Liver (tissue), 9 donors: Measurements from ENCODE around the gene SLC30A10. TPM values are rescaled to one million over a fixed set of nuclear protein-coding genes. Genes with fewer than 3 reads are reported as not detected.

ENCODE experiments used
- DNase-seq: peaks from one replicate; pipeline ENCODE4 v3.0.0-alpha.2; 2017; ENCODE audit warnings: low spot score
- H3K27ac ChIP-seq, 2 donors: one replicate each; pipeline ENCODE4 v1.7.0; 2013; ENCODE audit warnings: inconsistent platforms in 2 of 2, low read length in 2 of 2, control low read depth in 1 of 2, low read depth in 1 of 2, mild to moderate bottlenecking in 1 of 2
- H3K27me3 ChIP-seq, 4 donors: one replicate each; pipeline versions ENCODE4 v1.6.1 to v1.7.0; 2013; ENCODE audit warnings: low read length in 3 of 4, inconsistent platforms in 1 of 4, mild to moderate bottlenecking in 1 of 4, moderate library complexity in 1 of 4; ENCODE audit not compliant: control insufficient read depth in 4 of 4, insufficient read depth in 4 of 4
- H3K36me3 ChIP-seq, 4 donors: one replicate each; pipeline versions ENCODE4 v1.6.1 to v1.7.0; 2013; ENCODE audit warnings: low read length in 3 of 4, mild to moderate bottlenecking in 3 of 4, low read depth in 1 of 4, moderate library complexity in 1 of 4; ENCODE audit not compliant: control insufficient read depth in 4 of 4, insufficient read depth in 3 of 4
- H3K4me1 ChIP-seq, 4 donors: one replicate each; pipeline versions ENCODE4 v1.6.1 to v1.7.0; 2013; ENCODE audit warnings: low read length in 3 of 4, mild to moderate bottlenecking in 3 of 4, moderate library complexity in 1 of 4; ENCODE audit not compliant: control insufficient read depth in 4 of 4, insufficient read depth in 4 of 4
- H3K4me3 ChIP-seq, 3 donors: one replicate each; pipeline versions ENCODE4 v1.6.1 to v1.7.0; 2013; ENCODE audit warnings: low read length in 3 of 3, control low read depth in 1 of 3, low read depth in 1 of 3, mild to moderate bottlenecking in 1 of 3
- H3K9ac ChIP-seq, 2 donors: one replicate each; pipeline ENCODE4 v1.7.0; 2013; ENCODE audit warnings: low read length in 2 of 2, mild to moderate bottlenecking in 2 of 2, moderate library complexity in 2 of 2, control low read depth in 1 of 2, low read depth in 1 of 2
- H3K9me3 ChIP-seq, 4 donors: one replicate each; pipeline versions ENCODE4 v1.6.1 to v1.7.0; 2013; ENCODE audit warnings: low read length in 3 of 4; ENCODE audit not compliant: control insufficient read depth in 4 of 4
- ATF3 ChIP-seq: IDR thresholded peaks from 2 replicates; pipeline ENCODE4 v1.6.1; 2016; ENCODE audit warnings: antibody characterized with exemption
- CTCF ChIP-seq: fragments of 150-350 bp; IDR thresholded peaks from 2 replicates; pipeline ENCODE4 v1.5.1; 2017; ENCODE audit warnings: improper control_type of control experiment, low read depth, low read length; ENCODE audit not compliant: missing input control
- EGR1 ChIP-seq, 2 donors: IDR thresholded peaks; 2 replicates each; pipeline ENCODE4 v1.6.1; 2016 to 2018; ENCODE audit warnings: antibody characterized with exemption in 2 of 2, low read depth in 2 of 2
- FOXA2 ChIP-seq: IDR thresholded peaks from 2 replicates; pipeline ENCODE4 v1.6.1; 2016; ENCODE audit warnings: antibody characterized with exemption
- GABPA ChIP-seq, 2 donors: IDR thresholded peaks in 1 of 2; conservative IDR thresholded peaks in 1 of 2; 2 replicates each; pipeline ENCODE4 v1.6.1; 2016; ENCODE audit warnings: antibody characterized with exemption in 2 of 2, mild to moderate bottlenecking in 1 of 2, moderate library complexity in 1 of 2
- HNF4G ChIP-seq: IDR thresholded peaks from 2 replicates; pipeline ENCODE4 v1.6.1; 2016; ENCODE audit warnings: antibody characterized with exemption
- NR2F2 ChIP-seq: IDR thresholded peaks from 2 replicates; pipeline ENCODE4 v1.6.1; 2016; ENCODE audit warnings: antibody characterized with exemption
- RAD21 ChIP-seq, 2 donors: IDR thresholded peaks; 2 replicates each; pipeline ENCODE4 v1.6.1; 2016; ENCODE audit warnings: antibody characterized with exemption in 2 of 2, mild to moderate bottlenecking in 2 of 2
- REST ChIP-seq: IDR thresholded peaks from 2 replicates; pipeline ENCODE4 v1.6.1; 2016; ENCODE audit warnings: antibody characterized with exemption, mild to moderate bottlenecking
- YY1 ChIP-seq: IDR thresholded peaks from 2 replicates; pipeline ENCODE4 v1.6.1; 2016; ENCODE audit warnings: antibody characterized with exemption, mild to moderate bottlenecking
- ZBTB33 ChIP-seq: IDR thresholded peaks from 2 replicates; pipeline ENCODE4 v1.6.1; 2016; ENCODE audit warnings: antibody characterized with exemption
- WGBS: extraction: QIAGEN DNeasy Blood & Tissue Kit; methylation state at CpG from one replicate; pipeline ENCODE4 v1.1.7; 2013; 5-methylcytosine and 5-hydroxymethylcytosine counted together
- polyA plus RNA-seq, 2 donors: library from polyadenylated mRNA; stranded (reverse) in 1 of 2; unstranded in 1 of 2; fragments of 200-250 nt in 1 of 2; fragments of >200 nt in 1 of 2; fragmentation: Nextera tagmentation in 1 of 2; extraction: Ambion mirVana in 1 of 2; gene quantifications; one replicate each; pipeline versions ENCODE4 v1.2.1 to v1.2.3, GENCODE V29; 2013 to 2015
- total RNA-seq, 2 donors: library from RNA; depleted of rRNA; stranded (reverse); fragments of >200 nt; gene quantifications; one replicate each; pipeline ENCODE4 v1.2.3, GENCODE V29; 2014
- donor health status: healthy.
- donor health status: healthy.
- donor health status: healthy.
- donor health status: healthy.
- donor health status: healthy.

Gene SLC30A10
- total and polyA plus RNA-seq, 4 donors, result 18.5 to 90.9 (median 37.6) TPM

GRCh38 chr1:219900201-219900600 lies 28.2 kb downstream of the SLC30A10 start:
- no peak overlapping the region for H3K9ac ChIP-seq
- no peak overlapping the region for H3K27ac ChIP-seq
- H3K9me3 ChIP-seq, result no peaks in the 10 kb centered on the region
- no peaks in the 10 kb centered on the region for H3K4me1 ChIP-seq
- H3K4me3 ChIP-seq, result no peak overlapping the region
- 64% methylated on average over 1 of the region's 1 CpG for WGBS
- TF ChIP-seq ZBTB33 (no peak), CTCF (no peak), GABPA (IDR thresholded peaks at IDR 0.05 in 1 of 2, conservative IDR thresholded peaks at IDR 0.05 in 1 of 2) (no peak), YY1 (no peak), ATF3 (no peak)
- no peaks in the 10 kb centered on the region for H3K27me3 ChIP-seq
- no peaks in the 10 kb centered on the region for H3K36me3 ChIP-seq
- no peak for DNase-seq

GRCh38 chr1:219898375-219898774 lies 30.0 kb downstream of the SLC30A10 start:
- no peak for DNase-seq
- 85% methylated on average over 5 of the region's 5 CpGs for WGBS

More at GRCh38 chr1:219898375-219898774, 30.0 kb downstream of the SLC30A10 start:
- Histone ChIP-seq H3K9me3 (no peaks in the 10 kb centered on the region), H3K4me3 (no peak overlapping the region), H3K27me3 (no peaks in the 10 kb centered on the region), H3K4me1 (no peaks in the 10 kb centered on the region), H3K9ac (no peak overlapping the region), H3K27ac (no peak overlapping the region), H3K36me3 (no peaks in the 10 kb centered on the region)
- no peak for TF ChIP-seq NR2F2
- TF ChIP-seq EGR1 (IDR thresholded peaks at IDR 0.05; ENCODE audit: low read depth in 2 of 2), result no peak
- no peak for TF ChIP-seq FOXA2
- TF ChIP-seq HNF4G, result no peak
- no peak for TF ChIP-seq RAD21 (IDR thresholded peaks at IDR 0.05)
- TF ChIP-seq GABPA (IDR thresholded peaks at IDR 0.05 in 1 of 2, conservative IDR thresholded peaks at IDR 0.05 in 1 of 2), result no peak
- no peak for TF ChIP-seq REST
